ENCODE results near the gene TEX19.

TEX19 gene

GRCh38 chr17:82321947-82322466 lies 37.0 kb upstream of the TEX19 start:
- DNase-seq, result no peak

GRCh38 chr17:82322526-82323453 lies 36.3 kb upstream of the TEX19 start:
- no peak for DNase-seq

- no peak for DNase-seq
Observed at GRCh38 chr17:82323514-82324234, 35.4 kb upstream of the TEX19 start.

GRCh38 chr17:82324566-82325285 lies 34.3 kb upstream of the TEX19 start:
- peak; percentile 47 to 60 for DNase-seq

GRCh38 chr17:82325286-82326180 lies 33.5 kb upstream of the TEX19 start:
- no peak for DNase-seq

- no peak for DNase-seq
Observed at GRCh38 chr17:82327289-82327688, 31.8 kb upstream of the TEX19 start.

- DNase-seq, result no peak
Observed at GRCh38 chr17:82327757-82328140, 31.3 kb upstream of the TEX19 start.

GRCh38 chr17:82328141-82328993 lies 30.7 kb upstream of the TEX19 start:
- no peak for DNase-seq

GRCh38 chr17:82328994-82329507 lies 30.0 kb upstream of the TEX19 start:
- DNase-seq, result no peak

GRCh38 chr17:82329683-82330321 lies 29.2 kb upstream of the TEX19 start:
- DNase-seq, result no peak

GRCh38 chr17:82330322-82331239 lies 28.5 kb upstream of the TEX19 start:
- no peak for DNase-seq

GRCh38 chr17:82331345-82331939 lies 27.6 kb upstream of the TEX19 start:
- DNase-seq, result no peak

- DNase-seq, result no peak
Observed at GRCh38 chr17:82332669-82333278, 26.3 kb upstream of the TEX19 start.

GRCh38 chr17:82333279-82334171 lies 25.5 kb upstream of the TEX19 start, which contains the start of gene SECTM1:
TSS of gene SECTM1 (minus strand) at chr17:82333766. CDS start at chr17:82327240, 6,526 bp downstream.
- no peak for DNase-seq

- DNase-seq, result no peak
Observed at GRCh38 chr17:82334204-82334621, 24.8 kb upstream of the TEX19 start.

GRCh38 chr17:82334622-82335394 lies 24.2 kb upstream of the TEX19 start:
- DNase-seq, result no peak
